Ovary (tissue), 3 donors: ENCODE data around the gene FH.

Experiments used
- EP300 ChIP-seq: sonication (generic); formaldehyde crosslinking; IDR thresholded peaks from one replicate; pipeline ENCODE4 v1.6.1; 2017; ENCODE audit warnings: antibody characterized with exemption
- POLR2A ChIP-seq: fragments of 450-650 bp; IDR thresholded peaks from one replicate; pipeline ENCODE4 v1.6.1; 2017; ENCODE audit warnings: antibody characterized with exemption, mild to moderate bottlenecking, moderate library complexity
- TF ChIP-seq, protein P1 (sequence below), 3 donors: fragments of 450-650 bp in 2 of 3; fragments of 200-600 bp in 1 of 3; IDR thresholded peaks; one replicate each; pipeline versions ENCODE4 v1.5.1 to v1.8.0; 2016 to 2022; ENCODE audit warnings: antibody characterized with exemption in 3 of 3, mild to moderate bottlenecking in 1 of 3
- donor health status: DM: no; HTN: no; CAD: no.

DNA sequence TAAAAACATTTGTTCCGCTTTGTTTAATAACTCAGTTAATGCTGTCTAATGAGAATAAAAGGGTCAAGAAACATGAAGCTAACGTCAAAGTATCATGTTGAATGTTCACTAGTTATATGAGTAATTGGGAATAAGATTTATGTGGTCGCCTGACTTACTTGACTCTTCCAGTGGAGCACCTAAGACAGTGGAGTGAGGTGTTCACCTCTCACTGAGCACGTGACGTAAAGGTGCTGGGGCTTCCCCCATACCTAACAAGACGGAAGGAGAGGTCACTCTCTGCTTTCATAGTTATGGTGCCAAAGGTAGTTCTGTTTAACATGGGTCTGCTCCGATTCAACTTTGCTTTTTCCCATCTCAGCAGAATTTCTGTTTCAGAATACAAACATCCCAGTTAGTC, 13.3 kb upstream of the FH start:
- TF ChIP-seq, protein P1, sequence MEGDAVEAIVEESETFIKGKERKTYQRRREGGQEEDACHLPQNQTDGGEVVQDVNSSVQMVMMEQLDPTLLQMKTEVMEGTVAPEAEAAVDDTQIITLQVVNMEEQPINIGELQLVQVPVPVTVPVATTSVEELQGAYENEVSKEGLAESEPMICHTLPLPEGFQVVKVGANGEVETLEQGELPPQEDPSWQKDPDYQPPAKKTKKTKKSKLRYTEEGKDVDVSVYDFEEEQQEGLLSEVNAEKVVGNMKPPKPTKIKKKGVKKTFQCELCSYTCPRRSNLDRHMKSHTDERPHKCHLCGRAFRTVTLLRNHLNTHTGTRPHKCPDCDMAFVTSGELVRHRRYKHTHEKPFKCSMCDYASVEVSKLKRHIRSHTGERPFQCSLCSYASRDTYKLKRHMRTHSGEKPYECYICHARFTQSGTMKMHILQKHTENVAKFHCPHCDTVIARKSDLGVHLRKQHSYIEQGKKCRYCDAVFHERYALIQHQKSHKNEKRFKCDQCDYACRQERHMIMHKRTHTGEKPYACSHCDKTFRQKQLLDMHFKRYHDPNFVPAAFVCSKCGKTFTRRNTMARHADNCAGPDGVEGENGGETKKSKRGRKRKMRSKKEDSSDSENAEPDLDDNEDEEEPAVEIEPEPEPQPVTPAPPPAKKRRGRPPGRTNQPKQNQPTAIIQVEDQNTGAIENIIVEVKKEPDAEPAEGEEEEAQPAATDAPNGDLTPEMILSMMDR (IDR thresholded peaks at IDR 0.05) = no peak
- no peak for TF ChIP-seq EP300
- TF ChIP-seq POLR2A = no peak
